HL-60 (cell line): Measurements from ENCODE around the gene SLC7A1.

Experiments used
- DNase-seq, 2 experiments: peaks; one replicate each; pipeline ENCODE4 v3.0.0-alpha.2; 2010 to 2020; ENCODE audit warnings: low read depth in 1 of 2, low spot score in 1 of 2
- H3K27ac ChIP-seq: fragments of 250-450 bp; sonication (Bioruptor Pico); replicated peaks from 2 replicates; pipeline ENCODE4 v1.5.1; 2020; ENCODE audit warnings: mild to moderate bottlenecking, moderate library complexity
- H3K27me3 ChIP-seq: fragments of 250-450 bp; sonication (Bioruptor Pico); 2 replicates; pipeline ENCODE4 v1.5.1; 2021; ENCODE audit warnings: mild to moderate bottlenecking, moderate library complexity; ENCODE audit not compliant: insufficient read depth, poor library complexity, severe bottlenecking
- H3K4me3 ChIP-seq: replicated peaks from 2 replicates; pipeline ENCODE4 v1.5.1; 2011; ENCODE audit warnings: mild to moderate bottlenecking, control low read depth, low read length; ENCODE audit not compliant: insufficient read depth
- GABPA ChIP-seq: IDR thresholded peaks from 2 replicates; pipeline ENCODE4 v1.6.1; 2012; ENCODE audit warnings: low read depth
- POLR2AphosphoS5 ChIP-seq: IDR thresholded peaks from 2 replicates; pipeline ENCODE4 v1.6.1; 2012; ENCODE audit warnings: low read depth
- SPI1 ChIP-seq: IDR thresholded peaks from 2 replicates; pipeline ENCODE4 v1.6.1; 2012; ENCODE audit warnings: low read depth, mild to moderate bottlenecking, borderline replicate concordance
- TF ChIP-seq, protein P1 (sequence below): IDR thresholded peaks from one replicate; pipeline ENCODE4 v1.5.1; 2011; ENCODE audit warnings: low read length, control low read depth, inconsistent platforms; ENCODE audit not compliant: insufficient read depth
- TF ChIP-seq, protein P2 (sequence below): IDR thresholded peaks from 2 replicates; pipeline ENCODE4 v1.6.1; 2012; ENCODE audit warnings: low read depth; ENCODE audit not compliant: insufficient replicate concordance

Gene SLC7A1

DNA sequence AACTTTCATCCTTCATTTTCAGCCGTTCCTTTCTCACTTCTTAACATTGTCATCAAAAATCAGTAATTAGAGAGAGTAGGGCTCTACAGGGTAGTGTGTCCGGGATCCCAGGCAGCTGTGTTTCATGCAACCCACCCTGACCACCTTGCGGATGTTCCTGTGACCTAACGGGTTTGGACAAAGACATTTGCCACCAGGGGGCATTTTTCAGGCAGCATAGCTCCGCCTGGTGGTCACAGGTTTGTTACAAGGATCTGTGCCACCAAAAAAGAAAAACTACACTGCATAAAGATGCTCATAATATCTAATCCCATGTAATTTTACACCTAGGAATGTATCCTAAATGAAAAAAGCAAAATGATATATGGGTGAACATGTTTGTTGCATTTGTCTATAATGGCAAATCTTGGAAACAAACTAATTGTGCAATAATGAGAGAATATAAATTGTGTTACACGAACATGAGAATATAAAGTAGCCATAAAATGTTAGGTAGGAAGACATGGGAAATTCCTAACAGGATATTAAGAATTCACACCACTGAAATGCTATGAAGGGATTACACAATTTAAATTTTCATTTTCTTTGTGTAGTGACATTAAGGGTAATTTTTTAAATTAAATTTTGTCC is 123.0 kb downstream of the SLC7A1 start:
- Histone ChIP-seq H3K27me3 (no peaks in the 10 kb centered on the region), H3K4me3 (no peak overlapping the region), H3K27ac (no peak overlapping the region)
- TF ChIP-seq, protein P1, sequence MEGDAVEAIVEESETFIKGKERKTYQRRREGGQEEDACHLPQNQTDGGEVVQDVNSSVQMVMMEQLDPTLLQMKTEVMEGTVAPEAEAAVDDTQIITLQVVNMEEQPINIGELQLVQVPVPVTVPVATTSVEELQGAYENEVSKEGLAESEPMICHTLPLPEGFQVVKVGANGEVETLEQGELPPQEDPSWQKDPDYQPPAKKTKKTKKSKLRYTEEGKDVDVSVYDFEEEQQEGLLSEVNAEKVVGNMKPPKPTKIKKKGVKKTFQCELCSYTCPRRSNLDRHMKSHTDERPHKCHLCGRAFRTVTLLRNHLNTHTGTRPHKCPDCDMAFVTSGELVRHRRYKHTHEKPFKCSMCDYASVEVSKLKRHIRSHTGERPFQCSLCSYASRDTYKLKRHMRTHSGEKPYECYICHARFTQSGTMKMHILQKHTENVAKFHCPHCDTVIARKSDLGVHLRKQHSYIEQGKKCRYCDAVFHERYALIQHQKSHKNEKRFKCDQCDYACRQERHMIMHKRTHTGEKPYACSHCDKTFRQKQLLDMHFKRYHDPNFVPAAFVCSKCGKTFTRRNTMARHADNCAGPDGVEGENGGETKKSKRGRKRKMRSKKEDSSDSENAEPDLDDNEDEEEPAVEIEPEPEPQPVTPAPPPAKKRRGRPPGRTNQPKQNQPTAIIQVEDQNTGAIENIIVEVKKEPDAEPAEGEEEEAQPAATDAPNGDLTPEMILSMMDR, result peak; percentile 98
- TF ChIP-seq, protein P2, sequence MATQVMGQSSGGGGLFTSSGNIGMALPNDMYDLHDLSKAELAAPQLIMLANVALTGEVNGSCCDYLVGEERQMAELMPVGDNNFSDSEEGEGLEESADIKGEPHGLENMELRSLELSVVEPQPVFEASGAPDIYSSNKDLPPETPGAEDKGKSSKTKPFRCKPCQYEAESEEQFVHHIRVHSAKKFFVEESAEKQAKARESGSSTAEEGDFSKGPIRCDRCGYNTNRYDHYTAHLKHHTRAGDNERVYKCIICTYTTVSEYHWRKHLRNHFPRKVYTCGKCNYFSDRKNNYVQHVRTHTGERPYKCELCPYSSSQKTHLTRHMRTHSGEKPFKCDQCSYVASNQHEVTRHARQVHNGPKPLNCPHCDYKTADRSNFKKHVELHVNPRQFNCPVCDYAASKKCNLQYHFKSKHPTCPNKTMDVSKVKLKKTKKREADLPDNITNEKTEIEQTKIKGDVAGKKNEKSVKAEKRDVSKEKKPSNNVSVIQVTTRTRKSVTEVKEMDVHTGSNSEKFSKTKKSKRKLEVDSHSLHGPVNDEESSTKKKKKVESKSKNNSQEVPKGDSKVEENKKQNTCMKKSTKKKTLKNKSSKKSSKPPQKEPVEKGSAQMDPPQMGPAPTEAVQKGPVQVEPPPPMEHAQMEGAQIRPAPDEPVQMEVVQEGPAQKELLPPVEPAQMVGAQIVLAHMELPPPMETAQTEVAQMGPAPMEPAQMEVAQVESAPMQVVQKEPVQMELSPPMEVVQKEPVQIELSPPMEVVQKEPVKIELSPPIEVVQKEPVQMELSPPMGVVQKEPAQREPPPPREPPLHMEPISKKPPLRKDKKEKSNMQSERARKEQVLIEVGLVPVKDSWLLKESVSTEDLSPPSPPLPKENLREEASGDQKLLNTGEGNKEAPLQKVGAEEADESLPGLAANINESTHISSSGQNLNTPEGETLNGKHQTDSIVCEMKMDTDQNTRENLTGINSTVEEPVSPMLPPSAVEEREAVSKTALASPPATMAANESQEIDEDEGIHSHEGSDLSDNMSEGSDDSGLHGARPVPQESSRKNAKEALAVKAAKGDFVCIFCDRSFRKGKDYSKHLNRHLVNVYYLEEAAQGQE, result no peak
- peak in 1 of 2 experiments; percentile 71 for DNase-seq

DNA sequence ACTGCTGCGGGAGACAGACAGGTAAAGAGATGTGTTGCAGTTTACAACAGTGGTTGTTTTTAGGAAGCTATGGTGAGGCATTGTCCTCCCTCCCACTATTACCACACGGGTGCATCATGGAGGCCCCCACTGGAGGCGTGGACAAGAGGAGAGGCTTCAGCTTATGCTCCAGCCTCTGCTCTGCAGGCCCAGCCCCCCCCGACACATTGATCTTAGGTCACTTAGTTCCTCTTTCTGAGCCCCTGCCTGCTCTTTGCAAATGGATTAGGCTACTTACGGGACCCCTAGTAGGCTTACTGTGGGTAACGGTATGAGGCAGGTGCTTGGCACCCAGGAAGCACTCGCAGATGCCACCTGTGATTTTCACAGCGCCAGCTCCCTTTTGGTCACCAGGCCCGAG is 123.9 kb downstream of the SLC7A1 start:
- TF ChIP-seq, protein P2, result no peak
- TF ChIP-seq POLR2AphosphoS5, result no peak
- TF ChIP-seq, protein P1, result no peak
- Histone ChIP-seq H3K27ac (no peak overlapping the region), H3K27me3 (no peaks in the 10 kb centered on the region), H3K4me3 (no peak overlapping the region)
- DNase-seq, result peak in 1 of 2 experiments; percentile 64

DNA sequence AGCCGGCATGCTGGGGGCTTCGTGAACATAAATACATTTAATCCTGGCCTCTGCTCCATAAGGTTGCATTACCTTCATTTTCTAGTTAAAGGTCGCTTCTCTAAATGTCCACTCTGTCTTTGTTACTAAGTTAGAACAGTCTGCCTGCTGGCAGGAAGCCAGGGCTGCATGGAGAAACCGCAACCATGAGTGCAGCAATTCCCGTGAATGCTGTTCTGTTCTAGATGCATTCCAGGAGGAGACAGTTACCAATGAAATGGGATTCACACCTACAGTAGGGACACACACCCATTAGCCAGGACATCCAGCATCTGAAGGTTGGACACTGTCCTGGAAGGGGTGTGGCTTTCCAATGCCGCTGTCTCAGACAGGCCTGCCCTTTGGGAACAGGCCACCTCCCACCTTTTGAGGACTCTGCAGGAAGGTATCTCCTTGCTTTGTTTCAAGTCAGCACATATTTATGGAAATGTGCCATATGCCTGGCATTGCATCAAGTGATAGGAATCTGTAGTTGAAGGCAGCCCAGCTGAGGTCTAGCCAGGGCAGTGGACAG is 129.7 kb downstream of the SLC7A1 start:
- H3K4me3 ChIP-seq, result no peak overlapping the region
- H3K27me3 ChIP-seq, result no peaks in the 10 kb centered on the region
- no peak overlapping the region for H3K27ac ChIP-seq
- TF ChIP-seq SPI1 (no peak), POLR2AphosphoS5 (no peak), GABPA (no peak)
- TF ChIP-seq, protein P2, result no peak
- TF ChIP-seq, protein P1, result no peak
- no peak for DNase-seq
